GM19438 (cell line): ENCODE data around the gene TMED10.

ENCODE experiments used
- ATAC-seq: cut with Tn5 transposase; IDR thresholded peaks from one replicate; pipeline ENCODE4 v1.9.1; 2021; ENCODE audit warnings: low read depth; ENCODE audit not compliant: unreplicated experiment

Gene TMED10

DNA sequence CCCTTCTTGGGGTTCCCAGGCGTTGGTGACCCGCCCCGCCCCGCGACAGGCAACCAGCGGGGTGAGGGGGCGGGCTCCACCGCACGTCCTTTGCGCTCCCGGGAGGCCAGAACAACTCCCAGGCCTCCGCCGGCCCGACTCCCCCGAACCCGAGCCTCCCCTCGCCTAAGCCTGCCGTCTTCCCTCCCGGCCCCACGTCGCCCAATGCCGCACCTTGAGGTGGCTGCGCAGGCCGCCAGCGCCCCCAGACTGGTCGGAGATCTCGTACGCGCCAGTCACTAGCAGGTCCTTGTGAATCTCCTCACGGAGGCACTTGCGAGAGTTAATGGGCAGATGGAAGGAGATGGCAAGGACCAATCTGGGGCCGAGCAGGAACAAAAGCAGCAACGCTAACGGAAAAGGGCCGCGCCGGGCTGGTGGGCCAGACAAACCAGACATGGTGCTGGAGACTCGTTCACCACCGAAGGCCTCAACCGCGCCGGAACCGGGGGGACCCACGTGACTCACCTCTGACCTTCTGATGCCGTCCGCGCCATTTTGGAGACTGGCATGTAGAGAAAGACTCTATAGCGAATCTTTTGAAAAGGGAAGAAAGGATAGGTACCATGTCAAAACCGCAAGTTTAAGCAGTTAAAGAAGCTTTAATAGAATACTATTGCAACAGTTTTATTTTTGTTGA, at the start of gene TMED10:
Gene TMED10 (minus strand): TSS at position 471 of the 679 bp plus-strand sequence. CDS start 33 bp downstream, at position 438.
- peak; percentile 73 for ATAC-seq

- ATAC-seq, result no peak
These were observed 48.1 kb upstream of the TMED10 start for GRCh38 chr14:75224561-75224960.

DNA sequence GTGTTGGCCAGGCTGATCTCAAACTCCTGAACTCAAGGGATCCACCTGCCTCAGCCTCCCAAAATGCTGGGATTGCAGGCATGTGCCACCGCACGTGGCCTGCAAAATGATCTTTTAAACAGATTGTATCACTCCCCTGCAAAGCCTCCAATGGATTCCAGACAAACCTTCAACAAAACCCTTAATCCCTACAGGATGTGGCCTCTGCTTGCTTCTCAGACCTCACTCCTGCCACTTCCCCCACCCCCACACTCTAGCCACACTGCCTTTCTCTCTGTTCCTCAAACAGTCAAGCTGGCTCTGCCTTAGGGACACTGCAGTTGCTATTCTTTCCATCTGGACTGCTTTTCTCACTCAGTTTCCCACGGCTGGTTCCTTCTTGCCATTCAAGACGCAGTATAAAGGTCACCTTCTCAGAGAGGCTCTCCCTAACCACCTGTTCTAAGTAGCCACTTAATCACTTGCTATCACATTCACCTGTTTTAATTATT, 47.3 kb upstream of the TMED10 start:
- peak; percentile 72 for ATAC-seq

DNA sequence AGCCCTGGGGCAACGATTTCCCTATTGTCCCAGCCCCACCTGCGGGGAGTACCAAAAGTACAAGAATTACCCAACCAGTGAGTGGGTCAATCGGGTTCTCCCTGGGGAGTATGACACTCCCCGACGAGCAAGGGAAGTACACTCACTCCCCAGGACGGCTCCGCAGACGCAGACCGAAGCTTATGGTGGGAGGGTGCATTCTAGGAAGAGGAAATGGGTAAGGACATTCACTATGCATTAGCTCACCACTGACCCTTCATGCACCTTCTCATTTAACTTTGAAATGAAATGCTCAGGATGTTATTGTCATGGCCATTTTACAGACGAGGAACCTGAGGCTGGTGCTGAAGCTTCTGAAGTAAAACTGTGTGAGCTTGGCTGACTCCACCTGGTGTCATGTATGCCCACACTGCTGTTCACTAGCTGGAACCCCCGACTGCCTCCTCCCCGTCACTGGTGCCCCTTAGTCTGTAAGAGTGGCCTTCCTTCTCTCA, 45.8 kb upstream of the TMED10 start:
- ATAC-seq, result peak; percentile 63

DNA sequence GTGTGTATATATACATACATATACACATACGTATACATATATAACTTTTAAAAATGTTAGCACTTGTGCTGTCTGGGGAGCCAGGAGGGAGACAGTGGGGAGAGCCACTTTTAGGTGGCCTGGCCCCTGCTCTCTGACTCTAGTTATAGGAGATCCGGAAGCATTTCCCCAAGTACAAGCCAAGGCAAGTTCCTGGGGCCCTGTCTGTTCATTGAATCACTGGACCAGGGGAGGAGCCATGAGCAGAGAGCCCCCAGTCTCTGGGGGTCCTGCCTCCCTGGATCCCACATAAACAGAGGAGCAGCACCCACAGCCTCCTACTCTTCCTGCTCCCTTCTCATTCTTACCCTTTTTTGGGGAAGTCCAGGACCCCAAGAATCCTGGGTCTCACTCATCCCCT, 45.4 kb upstream of the TMED10 start:
- ATAC-seq, result peak; percentile 28

DNA sequence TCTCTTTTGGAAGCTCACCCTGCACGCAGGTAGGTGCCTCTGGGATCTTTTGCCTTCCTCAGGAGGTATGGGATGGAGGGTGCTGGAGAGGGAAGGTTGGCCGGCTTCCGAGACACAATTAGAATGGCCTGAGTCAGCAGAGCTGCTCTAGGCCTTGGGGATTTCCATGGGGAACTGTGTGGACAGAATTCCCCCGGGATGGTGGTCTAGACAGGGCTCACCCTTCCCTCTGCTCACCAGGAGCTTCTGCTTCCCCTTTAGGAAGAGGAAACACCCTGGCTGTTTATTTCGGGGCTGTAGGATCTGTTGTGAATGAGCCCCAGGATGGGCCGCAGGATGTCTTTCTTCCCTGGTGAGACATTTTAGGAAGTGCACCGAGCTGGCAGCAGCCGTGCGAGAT, 43.7 kb upstream of the TMED10 start:
- ATAC-seq, result no peak

- ATAC-seq, result no peak
These were observed 41.2 kb upstream of the TMED10 start for GRCh38 chr14:75217508-75218206.

- no peak for ATAC-seq
These were observed 40.1 kb upstream of the TMED10 start for GRCh38 chr14:75216427-75217006.

- ATAC-seq, result no peak
These were observed 39.1 kb upstream of the TMED10 start for GRCh38 chr14:75215520-75215919.

DNA sequence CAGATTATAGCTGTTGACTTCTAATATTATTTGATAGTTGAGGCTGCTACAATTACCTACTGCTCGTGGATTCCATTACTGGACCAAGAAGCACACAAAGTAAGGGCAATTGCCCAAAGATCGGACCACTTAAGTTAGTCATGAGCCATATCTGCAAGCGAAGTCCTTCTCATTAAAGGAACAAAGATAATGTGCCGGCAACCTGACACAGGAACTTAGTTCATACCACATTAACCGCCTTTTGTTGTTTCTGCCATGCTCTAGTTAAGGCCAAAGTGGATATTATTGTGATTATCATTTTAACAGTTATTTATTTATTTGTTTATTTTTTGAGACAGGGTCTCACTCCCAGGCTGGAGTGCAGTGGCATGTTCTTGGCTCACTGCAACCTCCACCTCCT, 38.1 kb upstream of the TMED10 start:
- ATAC-seq, result no peak

GRCh38 chr14:75213172-75213571, 36.8 kb upstream of the TMED10 start:
- no peak for ATAC-seq

DNA sequence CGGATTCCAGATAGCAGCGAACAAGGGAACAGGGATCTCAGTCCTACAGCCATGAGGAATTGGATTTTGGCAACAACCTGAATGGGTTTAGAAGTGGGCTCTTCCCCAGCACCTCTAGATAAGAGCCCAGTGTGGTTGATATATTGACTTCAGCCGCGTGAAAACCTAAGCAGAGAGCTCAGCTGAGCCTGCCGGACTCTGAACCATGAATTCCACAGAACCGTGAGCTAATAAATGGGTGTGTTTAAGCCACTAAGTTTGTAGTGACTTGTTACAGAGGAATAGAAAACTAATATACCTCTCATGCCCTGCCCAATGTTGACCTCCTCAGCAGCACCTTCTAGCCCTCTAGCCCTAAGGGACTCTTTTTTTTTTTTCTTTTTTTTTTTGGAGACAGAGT, 32.4 kb upstream of the TMED10 start:
- no peak for ATAC-seq

GRCh38 chr14:75206190-75206589, 29.8 kb upstream of the TMED10 start:
- no peak for ATAC-seq

DNA sequence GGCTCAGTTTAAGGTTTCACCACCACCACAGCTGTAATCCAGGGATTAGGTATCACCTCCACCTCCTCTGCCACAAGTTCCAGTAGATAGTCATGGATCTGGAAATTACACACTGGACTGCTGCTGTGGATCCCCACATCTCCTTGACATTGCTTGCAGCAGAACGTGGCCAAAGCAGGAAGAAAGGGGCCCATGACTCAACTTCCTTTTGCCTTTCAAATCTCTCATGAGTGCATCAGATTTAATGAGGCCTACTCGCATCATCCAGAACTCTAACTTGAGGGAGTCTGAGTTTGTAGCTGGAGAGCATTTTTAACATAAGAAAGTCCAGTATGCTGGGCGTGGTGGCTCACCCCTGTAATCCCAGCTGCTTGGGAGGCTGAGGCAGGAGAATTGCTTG, 29.2 kb upstream of the TMED10 start:
- ATAC-seq, result no peak

GRCh38 chr14:75204116-75204515, 27.7 kb upstream of the TMED10 start:
- ATAC-seq, result no peak

GRCh38 chr14:75202657-75203056, 26.2 kb upstream of the TMED10 start:
- no peak for ATAC-seq

GRCh38 chr14:75201087-75201486, 24.7 kb upstream of the TMED10 start:
- no peak for ATAC-seq

- no peak for ATAC-seq
These were observed 24.0 kb upstream of the TMED10 start for GRCh38 chr14:75200451-75200850.

GRCh38 chr14:75198291-75198933, 22.0 kb upstream of the TMED10 start:
- ATAC-seq, result no peak

- no peak for ATAC-seq
These were observed 20.9 kb upstream of the TMED10 start for GRCh38 chr14:75197338-75197737.

DNA sequence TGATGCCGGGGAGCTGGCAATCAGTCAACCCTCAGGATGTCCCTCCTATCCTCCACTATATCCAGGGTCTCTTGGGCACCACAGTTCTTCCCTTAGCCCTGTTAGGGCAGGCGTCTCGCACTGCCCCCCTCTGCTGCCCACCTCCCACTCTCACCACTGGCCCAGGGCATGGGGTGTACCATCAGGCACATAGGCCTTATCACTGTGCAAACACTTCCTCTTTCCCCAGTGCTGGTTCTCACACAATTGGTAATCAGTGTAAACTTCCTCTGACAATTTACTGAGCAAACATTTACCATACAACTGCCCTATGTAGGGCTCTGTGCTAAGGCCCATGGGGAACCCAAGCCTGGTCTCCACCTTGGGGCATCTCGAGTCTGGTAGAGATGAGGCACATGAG, 20.1 kb upstream of the TMED10 start:
- no peak for ATAC-seq
